Activated CD4-positive, alpha-beta T cell treated with anti-CD3 and anti-CD28 coated beads, Interleukin-2, Interleukin-6, amounts not matched to agents 100 ng/mL and 50 ng/mL, durations not matched to agents 16 hours and 8 hours (primary cell): ENCODE data around the gene PCGF6.
"Not testable (repeated sequence)": the region's sequence is repeated elsewhere in the genome, so short reads cannot be mapped to it uniquely, and the experiment has no call there.

Experiments
- DNase-seq: peaks from one replicate; pipeline ENCODE4 v3.0.0-alpha.2; 2020

PCGF6 gene

GRCh38 chr10:103310197-103310596, 40.7 kb downstream of the PCGF6 start:
- no peak for DNase-seq

GRCh38 chr10:103307594-103307993, 43.3 kb downstream of the PCGF6 start:
- no peak for DNase-seq

GRCh38 chr10:103295374-103296015, 55.4 kb downstream of the PCGF6 start:
- DNase-seq: no peak

- no peak for DNase-seq
Observed at GRCh38 chr10:103291588-103291987, 59.4 kb downstream of the PCGF6 start.

GRCh38 chr10:103287992-103288391, 62.9 kb downstream of the PCGF6 start:
- no peak for DNase-seq

DNA sequence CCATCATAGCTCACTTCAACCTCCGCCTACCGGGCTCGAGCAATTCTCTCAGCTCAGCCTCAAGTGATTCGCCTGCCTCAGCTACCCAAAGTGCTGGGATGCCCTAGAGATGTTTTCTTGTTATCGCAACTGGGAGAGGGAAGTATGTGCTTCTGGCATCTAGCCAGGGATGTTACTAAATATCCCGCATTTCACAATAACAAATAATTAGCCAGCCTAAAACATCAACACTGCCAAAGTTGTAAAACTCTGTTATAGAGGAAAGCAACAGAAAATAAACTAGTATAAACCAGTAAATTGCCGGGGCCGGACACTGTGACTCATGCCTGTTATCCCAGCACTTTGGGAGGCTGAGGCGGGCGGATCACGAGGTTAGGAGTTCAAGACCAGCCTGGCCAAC, 66.8 kb downstream of the PCGF6 start:
- DNase-seq: no peak

- DNase-seq: no peak
Observed at GRCh38 chr10:103282961-103283360, 68.0 kb downstream of the PCGF6 start.

GRCh38 chr10:103281753-103282152, 69.2 kb downstream of the PCGF6 start:
- no peak for DNase-seq

GRCh38 chr10:103280506-103280905, 70.4 kb downstream of the PCGF6 start:
- DNase-seq: no peak

GRCh38 chr10:103280031-103280430, 70.9 kb downstream of the PCGF6 start:
- no peak for DNase-seq

- peak; percentile 43 for DNase-seq
Observed at GRCh38 chr10:103278862-103279298, 72.1 kb downstream of the PCGF6 start.

DNA sequence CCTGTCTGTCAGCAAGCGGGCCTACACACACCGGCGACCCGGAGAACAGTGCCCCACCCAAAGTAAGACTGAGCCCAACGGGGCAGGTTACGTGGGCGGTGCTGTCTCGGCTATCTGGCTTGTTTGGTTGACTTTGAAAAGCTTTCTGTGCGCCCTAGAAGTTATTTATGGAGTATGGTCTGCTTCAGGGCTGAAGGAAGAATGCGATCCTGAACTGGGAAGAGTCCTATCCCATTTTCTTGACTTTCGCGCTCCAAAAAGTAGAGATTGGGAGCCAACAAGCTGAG, 72.5 kb downstream of the PCGF6 start:
- DNase-seq: no peak

- DNase-seq: no peak
Observed at GRCh38 chr10:103277713-103278536, 73.0 kb downstream of the PCGF6 start.

- peak; percentile 52 for DNase-seq
Observed at GRCh38 chr10:103276896-103277712, 73.8 kb downstream of the PCGF6 start, which contains the start of gene INA. TSS of gene INA (plus strand) at chr10:103277138. CDS start at chr10:103277212, 74 bp downstream.

GRCh38 chr10:103276251-103276895, 74.6 kb downstream of the PCGF6 start:
- no peak for DNase-seq

GRCh38 chr10:103273041-103273441, 77.9 kb downstream of the PCGF6 start:
- no peak for DNase-seq

GRCh38 chr10:103265717-103266329, 85.1 kb downstream of the PCGF6 start:
- DNase-seq: peak; percentile 36

DNA sequence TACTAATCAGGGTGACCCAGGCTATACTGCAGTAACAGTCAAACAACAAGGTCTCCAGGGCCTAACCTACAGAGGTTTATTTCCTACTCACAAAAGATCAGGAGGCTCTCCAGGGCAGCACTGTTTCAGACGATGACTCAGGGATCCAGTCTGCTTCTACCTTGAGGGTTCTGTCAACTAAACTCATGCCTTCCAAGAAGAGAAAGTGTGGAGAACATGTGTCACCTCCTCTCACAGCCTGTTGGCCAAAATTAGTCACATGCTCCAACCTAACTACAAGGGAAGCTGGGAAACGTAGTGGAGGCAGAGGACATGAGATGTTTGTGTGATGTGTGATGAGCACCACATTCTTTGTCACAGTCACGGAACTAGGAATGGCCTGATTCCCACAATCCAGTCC, 88.7 kb downstream of the PCGF6 start:
- DNase-seq: peak; percentile 24

GRCh38 chr10:103259989-103260388, 91.0 kb downstream of the PCGF6 start:
- no peak for DNase-seq

GRCh38 chr10:103258928-103259327, 92.0 kb downstream of the PCGF6 start:
- DNase-seq: not testable (repeated sequence)

DNA sequence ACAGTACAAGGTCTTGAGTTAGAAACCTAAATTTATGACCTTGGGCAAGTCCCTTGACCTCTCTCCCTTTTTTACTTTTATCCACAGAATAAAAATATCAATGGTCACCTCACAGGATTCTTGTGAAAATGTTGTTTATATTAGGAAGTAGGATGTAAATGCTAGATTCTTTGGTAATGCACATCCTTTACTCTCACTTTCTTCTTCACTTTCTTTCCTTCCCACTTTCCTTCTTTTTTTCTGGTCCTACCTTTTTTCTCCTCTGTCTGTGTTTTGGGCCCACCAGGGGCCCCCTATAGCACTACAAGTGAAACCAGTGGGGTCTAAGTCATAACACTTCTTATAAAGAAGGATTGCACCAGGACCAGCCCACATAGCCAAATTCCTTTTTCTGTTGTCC, 93.1 kb downstream of the PCGF6 start:
- DNase-seq: no peak

GRCh38 chr10:103256613-103257012, 94.3 kb downstream of the PCGF6 start:
- no peak for DNase-seq
